Activated CD8-positive, alpha-beta memory T cell treated with anti-CD3 and anti-CD28 coated beads for 24 hours (primary cell): Measurements from ENCODE around the gene SLC16A5.

ENCODE experiments used
- DNase-seq: peaks from one replicate; pipeline ENCODE4 v3.0.0-alpha.2; 2020

Gene SLC16A5

GRCh38 chr17:75087182-75087557 lies 584 bp upstream of the SLC16A5 start:
- no peak for DNase-seq

DNA sequence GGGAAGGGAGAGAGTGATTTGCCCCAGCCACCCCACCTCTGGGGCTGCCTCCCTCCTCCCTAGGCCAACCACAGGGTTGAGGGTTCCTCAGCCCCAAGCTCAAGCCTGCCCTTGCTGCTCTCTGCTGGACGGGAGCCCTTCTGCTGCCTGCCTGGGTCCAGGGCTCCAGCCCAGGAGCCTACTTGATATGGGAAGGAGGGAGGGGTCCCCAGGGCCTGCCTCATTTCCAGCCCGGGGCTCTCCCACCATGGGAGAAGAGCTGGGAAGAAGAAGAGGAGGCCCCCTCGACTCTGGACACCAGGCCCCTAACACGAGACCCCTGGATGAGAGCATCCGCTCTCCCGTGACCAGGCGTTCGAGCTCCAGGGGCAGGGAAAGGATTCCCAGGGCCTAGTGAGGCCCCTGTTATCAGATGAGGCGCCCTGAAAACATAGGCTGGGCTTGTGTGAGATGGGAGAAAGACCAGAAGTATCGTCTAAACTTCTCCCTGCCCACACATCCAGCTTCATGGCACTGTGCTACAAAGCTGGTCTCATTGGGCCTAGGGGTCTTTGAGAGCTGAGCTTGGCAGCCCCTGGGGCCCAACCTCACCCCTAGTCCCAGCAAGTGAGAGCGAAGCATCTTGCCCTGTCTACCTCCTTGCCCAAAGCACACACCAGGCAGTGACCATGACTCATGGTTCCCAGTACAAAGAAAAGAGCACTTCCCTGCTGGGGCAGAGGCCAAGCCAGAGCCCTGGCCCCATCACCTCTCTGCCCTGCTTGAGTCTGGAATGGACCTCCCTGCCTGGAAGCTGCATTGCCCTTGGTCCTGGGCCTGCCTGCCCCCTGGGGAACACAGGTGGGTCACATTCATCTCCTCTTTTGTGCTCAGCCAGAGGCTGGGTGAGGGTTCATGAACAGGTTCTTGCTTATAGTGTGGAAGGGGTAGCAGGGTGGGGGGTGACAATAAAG lies 987 bp downstream of the SLC16A5 start:
- DNase-seq: no peak

DNA sequence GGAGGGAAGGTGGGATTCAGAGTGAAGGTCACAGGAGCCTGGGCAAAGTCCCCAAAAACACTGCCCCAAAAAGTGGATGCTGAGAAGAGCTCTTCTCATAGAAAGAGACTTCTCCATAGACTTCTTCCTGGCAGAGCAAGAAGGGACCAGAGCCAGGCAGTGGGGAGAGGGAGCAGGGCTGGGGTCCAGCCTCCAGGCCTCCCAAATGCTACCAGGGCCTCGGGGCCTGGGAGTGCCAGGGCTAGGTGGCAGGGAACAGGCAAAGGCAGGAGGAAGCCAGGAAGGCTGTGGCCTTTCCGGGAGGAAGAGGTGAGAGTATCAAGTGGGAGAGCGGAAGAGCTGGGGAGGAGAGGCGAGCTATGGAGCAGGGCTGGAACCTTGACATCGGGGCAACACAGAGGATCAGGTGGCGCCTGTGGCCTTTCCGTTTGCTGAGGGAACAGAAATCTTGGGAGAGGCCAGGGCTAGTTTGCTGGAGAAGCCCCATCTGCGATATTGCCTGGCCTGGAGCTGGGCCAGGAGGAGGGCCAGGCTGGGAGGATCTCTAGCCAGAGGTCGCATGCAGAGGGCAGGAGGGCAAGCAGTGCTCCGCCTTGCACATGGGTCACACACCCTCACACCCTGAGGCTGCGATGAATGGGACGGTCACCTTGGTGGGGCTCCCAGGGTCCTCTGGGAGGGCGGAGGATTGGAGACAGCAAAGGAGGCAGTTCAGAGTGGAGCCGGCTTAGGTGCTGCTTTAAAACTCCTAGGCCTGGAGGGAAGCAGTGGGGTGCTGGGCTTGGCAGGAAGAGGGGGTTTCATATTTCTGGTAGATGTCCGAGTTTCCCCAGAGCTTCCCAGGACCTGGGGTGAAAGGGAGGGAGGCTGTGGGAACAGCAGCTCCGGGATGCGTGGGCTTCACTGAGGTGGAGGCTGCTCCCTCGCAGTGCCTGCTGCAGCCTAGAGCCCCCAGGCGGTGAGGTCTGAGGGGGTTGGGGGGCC lies 3.4 kb downstream of the SLC16A5 start:
- no peak for DNase-seq

GRCh38 chr17:75091855-75092327 lies 4.1 kb downstream of the SLC16A5 start:
- DNase-seq: no peak

GRCh38 chr17:75093548-75094158 lies 5.9 kb downstream of the SLC16A5 start:
- no peak for DNase-seq

GRCh38 chr17:75094871-75095399 lies 7.2 kb downstream of the SLC16A5 start:
- DNase-seq: no peak

DNA sequence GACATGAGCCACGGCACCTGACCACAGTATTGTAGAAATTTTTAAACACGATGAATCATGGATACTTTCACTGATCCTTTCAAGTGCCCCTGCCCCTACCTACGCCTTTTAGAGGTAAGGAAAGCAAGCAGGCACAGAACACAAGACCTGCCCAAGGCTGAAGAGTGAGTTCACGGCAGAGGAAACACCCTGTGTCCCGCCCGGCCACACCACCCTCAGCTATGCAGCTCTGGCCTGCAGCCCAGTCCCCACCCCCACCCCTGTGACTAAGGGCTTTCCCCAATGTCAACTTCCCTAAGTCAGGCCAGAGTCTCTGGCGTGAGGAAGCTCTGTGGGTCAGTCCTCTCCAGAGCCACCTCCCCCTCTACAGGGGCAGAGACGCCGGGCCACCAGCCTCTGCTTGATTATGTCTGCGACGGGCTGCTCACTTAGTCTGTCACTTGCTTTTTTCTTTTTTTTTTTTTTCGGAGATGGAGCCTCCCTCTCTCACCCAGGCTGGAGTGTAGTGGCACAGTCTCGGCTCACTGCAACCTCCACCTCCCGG lies 8.4 kb downstream of the SLC16A5 start:
- DNase-seq: no peak

- DNase-seq: no peak
Measured at GRCh38 chr17:75097865-75098264, 10.1 kb downstream of the SLC16A5 start.

- no peak for DNase-seq
Measured at GRCh38 chr17:75098861-75099260, 11.1 kb downstream of the SLC16A5 start.

- no peak for DNase-seq
Measured at GRCh38 chr17:75099881-75100595, 12.3 kb downstream of the SLC16A5 start.

GRCh38 chr17:75102385-75102821 lies 14.6 kb downstream of the SLC16A5 start:
- no peak for DNase-seq

GRCh38 chr17:75103601-75104554 lies 16.1 kb downstream of the SLC16A5 start:
- DNase-seq: no peak

GRCh38 chr17:75105126-75106080 lies 17.6 kb downstream of the SLC16A5 start:
- no peak for DNase-seq

GRCh38 chr17:75108193-75108592 lies 20.4 kb downstream of the SLC16A5 start:
- DNase-seq: no peak

- DNase-seq: peak; percentile 71
Measured at GRCh38 chr17:75109046-75109406, 21.3 kb downstream of the SLC16A5 start.

GRCh38 chr17:75109407-75110233 lies 21.9 kb downstream of the SLC16A5 start, which contains the start of gene ARMC7:
TSS of gene ARMC7 (plus strand) at chr17:75109969. CDS start at chr17:75110289, 320 bp downstream.
- DNase-seq: peak; percentile 97

DNA sequence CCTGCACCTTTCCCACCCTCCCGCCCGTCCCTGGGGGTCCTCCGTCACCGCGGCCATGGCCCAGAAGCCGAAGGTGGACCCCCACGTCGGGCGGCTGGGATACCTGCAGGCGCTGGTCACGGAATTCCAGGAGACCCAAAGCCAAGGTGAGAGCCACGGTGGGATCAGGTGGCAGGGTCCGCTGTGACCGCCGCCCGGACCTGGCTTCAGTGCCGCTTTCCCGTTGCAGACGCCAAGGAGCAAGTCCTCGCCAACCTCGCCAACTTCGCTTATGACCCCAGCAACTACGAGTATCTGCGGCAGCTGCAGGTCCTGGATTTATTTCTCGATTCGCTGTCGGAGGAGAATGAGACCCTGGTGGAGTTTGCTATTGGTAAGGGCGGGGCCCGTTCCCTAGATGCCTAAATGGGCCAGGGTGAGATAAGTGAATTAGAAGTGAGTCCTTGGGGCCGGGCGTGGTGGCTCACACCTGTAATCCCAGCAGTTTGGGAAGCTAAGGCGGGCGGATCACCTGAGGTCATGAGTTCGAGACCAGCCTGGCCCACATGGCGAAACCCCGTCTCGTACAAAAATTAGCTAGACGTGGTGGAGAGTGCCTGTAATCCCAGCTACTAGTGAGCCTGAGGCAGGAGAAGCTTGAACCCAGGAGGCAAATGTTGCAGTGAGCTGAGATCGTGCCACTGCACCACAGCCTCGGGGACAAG lies 22.6 kb downstream of the SLC16A5 start:
- DNase-seq: peak; percentile 71
